ENCODE results near the gene GGTLC2.

The GGTLC2 gene

GRCh38 chr22:22692707-22693530, 48.5 kb downstream of the GGTLC2 start:
- DNase-seq: no peak

DNA sequence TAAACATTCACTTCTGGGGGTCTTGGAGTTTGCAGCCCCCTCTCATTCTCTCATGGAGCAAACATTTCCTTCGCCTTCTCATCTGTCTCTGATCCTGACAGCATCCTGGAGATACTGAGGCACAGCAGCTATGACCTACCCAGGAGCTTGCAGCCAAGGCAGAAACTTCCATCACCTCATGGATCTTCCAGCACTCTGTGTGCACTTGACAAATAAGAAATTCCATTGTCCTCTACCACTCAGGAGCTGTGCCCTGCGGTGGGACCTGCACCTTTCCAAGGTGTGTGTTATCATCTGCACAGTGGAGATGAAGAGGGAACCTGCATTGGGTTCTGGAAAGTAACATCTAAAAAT, 49.1 kb downstream of the GGTLC2 start:
- DNase-seq: no peak

DNA sequence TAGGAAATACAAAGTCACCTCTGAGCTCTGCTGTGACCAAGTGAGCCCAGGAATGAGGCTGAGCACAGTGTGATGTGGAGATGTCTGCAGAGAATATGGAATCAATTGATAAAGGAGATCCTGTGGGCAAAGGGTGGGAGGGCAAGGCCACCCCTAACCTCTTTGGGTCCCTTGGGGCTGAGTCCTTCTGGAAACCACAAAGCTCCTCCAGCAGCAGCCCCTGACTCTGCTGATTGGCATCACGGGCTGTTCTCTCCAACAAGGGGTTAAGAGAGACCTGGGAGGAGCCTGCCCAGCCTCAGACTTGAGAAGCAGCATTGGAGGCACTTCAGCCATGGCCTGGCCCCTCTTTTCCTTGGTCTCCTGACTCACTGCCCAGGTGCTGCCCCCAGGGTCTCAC, 49.7 kb downstream of the GGTLC2 start:
- no peak for DNase-seq

- DNase-seq: no peak
These were observed 51.7 kb downstream of the GGTLC2 start for GRCh38 chr22:22696104-22696503.
